Fibroblast of lung (primary cell): ENCODE data around the gene LIMA1.
"Not testable (repeated sequence)": the region's sequence is repeated elsewhere in the genome, so short reads cannot be mapped to it uniquely, and the experiment has no call there.

Experiments used
- CTCF ChIP-seq, 2 donors: IDR thresholded peaks in 1 of 2; conservative IDR thresholded peaks in 1 of 2; 1 replicate in 1 of 2; 2 replicates in 1 of 2; pipeline ENCODE4 v1.5.1; 2011 to 2012; ENCODE audit warnings: low read length in 2 of 2, control low read depth in 1 of 2, inconsistent platforms in 1 of 2, low read depth in 1 of 2, mild to moderate bottlenecking in 1 of 2
- EZH2 ChIP-seq: IDR thresholded peaks from 2 replicates; pipeline ENCODE4 v1.5.1; 2012; ENCODE audit warnings: low read length, control low read depth, mild to moderate bottlenecking; ENCODE audit errors: missing control alignments

- TF ChIP-seq CTCF (conservative IDR thresholded peaks at IDR 0.05 in 1 of 2, IDR thresholded peaks at IDR 0.05 in 1 of 2; ENCODE audit: low read depth in 1 of 2, low read length in 2 of 2); EZH2: not testable (repeated sequence)
Measured at GRCh38 chr12:50219001-50219400, 64.3 kb downstream of the LIMA1 start.
